Dermis microvascular lymphatic vessel endothelial cell (primary cell): ENCODE data around the gene SMIM11. TPM values are rescaled to one million over a fixed set of nuclear protein-coding genes. Genes with fewer than 3 reads are reported as not detected.
"Not testable (repeated sequence)": the region's sequence is repeated elsewhere in the genome, so short reads cannot be mapped to it uniquely, and the experiment has no call there.

Experiments used
- DNase-seq, 2 donors: peaks; one replicate each; pipeline versions ENCODE4 v3.0.0 to v3.0.0-alpha.2; 2010; ENCODE audit warnings: low read depth in 2 of 2
- total RNA-seq: library from RNA; depleted of rRNA; stranded (reverse); fragments of >200 nt; gene quantifications from 2 replicates; pipeline ENCODE4 v1.2.1, GENCODE V29; 2014

SMIM11 gene, protein sequence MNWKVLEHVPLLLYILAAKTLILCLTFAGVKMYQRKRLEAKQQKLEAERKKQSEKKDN
- total RNA-seq: 1.4 and 5.6 TPM in 2 replicates

DNA sequence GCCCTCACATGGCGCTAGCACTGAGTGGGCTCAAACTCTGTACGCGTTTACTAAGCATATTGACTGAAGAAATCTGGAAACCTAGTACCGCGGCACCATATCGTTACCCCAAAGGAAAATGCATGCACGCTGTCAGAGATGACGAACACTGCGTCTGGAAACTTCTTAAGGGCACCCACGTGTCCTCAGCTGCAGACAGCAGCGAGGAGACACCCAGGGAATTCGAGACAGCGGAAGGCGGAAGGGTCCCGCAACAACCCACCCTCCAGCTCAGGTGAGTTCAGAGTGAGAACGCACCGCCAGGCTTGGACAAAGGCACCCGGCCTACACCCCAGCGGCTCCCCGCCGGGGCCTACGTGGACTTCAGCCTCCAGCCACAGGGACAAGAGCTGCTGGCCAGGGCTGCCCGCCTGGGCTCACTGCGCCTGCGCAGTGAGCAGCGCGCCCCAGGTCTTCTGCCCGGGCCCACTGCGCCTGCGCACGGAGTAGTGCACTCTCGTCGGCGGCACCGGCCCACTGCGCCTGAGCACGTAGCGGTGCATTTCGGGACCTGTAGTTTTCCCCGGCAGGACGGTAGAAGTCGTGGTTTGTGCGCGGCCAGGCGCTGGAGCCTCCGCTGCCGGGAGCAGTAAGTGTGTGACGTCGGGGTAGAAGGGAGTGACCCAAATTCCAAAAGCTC, at the start of gene SMIM11:
Gene SMIM11, plus strand, starts transcription at position 568 of the 679 bp plus-strand sequence. CDS start 3,998 bp downstream, outside the sequence.
- not testable (repeated sequence) for DNase-seq

DNA sequence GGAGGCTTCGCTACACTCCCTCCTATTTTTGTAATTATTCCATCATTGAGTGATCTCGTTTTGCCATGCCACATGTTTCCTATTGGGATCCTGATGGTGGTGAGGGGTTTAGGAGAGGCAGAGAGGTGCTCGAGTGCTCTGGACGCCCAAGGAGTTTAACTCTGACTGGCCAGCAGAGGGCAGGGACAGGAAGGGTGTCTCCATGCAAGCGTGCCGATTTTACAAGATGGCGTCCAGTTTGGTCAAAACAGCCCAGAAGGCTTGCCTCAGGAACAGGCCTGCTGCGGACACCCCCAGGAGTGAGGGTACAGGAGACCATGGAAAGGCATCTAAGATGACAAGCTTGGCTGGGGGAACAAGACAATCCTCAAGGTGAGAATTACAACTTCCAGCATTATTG, 45.3 kb upstream of the SMIM11 start:
- no peak for DNase-seq

DNA sequence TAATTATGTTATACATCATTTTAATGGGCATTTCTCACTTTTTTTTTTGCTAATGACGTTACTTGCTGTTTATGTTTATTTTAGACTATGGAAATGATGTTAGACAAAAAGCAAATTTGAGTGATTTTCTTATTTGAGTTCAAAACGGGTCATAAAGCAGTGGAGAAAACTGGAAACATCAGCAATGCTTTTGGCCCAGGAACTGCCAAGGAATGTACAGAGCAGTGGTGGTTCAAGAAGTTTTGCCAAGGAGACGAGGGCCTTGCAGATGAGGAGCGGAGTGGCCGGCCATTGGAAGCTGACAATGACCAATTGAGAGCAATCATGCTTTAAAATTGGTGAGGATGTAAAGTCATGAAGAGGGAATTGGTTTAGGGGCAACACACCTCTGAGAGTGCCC, 43.6 kb upstream of the SMIM11 start:
- no peak for DNase-seq

DNA sequence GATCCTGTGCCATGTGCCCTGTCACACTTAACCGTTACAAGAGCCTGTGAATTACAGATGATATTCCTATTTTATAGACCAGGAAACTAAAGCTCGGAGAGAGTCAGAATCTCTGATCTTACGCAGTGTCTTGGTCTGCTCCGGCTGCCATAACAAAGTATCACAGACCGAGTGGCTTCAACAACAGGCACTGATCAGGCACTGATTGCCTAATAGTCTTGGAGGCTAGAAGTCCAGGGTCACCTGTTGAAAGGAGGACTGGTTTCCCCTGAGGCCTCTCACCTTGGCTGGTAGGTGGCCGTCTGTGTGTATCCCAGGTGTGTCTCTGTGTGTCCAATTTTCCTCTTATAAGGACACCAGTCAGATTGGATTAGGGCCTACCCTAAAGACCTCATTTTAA, 43.0 kb upstream of the SMIM11 start:
- DNase-seq: no peak

DNA sequence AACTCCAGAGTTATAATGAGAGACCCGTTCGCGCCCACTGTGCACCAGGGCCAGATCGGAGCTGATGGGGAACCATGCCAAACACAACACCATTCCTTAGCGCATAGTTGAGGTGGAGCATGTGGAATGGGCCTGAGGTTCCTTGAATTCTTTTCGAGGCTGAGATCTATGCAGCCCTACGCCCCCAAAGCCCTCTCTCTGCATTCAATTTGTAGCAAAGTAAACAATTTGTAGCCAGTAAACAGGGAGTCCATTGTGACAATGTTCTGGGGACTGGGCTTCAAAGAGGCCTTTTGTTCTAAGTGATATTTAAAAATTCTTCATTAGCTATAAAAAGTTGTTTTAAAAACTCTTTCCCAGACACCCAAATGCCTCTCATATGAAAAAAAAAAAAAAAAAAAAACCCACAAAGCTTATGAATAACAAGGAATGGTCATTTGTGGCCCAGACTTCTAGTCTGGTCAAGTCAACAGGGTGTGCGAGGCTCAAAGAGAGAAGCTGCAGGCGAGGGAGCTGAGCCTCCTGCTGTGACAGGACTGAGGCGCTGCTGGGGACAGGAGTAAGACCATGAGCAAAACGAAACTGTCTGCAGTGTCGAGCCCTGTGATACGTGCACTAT, 42.1 kb upstream of the SMIM11 start:
- no peak for DNase-seq

DNA sequence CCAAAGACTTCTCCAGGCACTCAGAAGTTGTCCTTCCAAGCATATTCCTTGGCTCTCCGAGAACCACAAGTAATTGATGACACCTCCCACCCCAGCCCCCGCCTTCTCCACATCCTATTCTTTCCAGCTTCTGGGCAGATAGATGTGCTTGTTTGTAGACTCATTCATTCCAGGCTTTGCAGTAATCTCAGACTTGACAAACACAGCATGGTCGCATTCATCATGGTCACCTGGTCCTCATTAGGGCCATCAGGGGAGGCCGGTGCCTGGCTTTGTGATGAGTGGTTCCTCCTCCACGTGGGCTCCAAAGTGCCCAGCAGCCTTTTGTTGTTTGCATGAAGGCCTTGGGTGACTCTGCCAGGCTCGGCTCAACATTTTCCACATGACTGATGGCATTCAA, 40.0 kb upstream of the SMIM11 start:
- DNase-seq: no peak

DNA sequence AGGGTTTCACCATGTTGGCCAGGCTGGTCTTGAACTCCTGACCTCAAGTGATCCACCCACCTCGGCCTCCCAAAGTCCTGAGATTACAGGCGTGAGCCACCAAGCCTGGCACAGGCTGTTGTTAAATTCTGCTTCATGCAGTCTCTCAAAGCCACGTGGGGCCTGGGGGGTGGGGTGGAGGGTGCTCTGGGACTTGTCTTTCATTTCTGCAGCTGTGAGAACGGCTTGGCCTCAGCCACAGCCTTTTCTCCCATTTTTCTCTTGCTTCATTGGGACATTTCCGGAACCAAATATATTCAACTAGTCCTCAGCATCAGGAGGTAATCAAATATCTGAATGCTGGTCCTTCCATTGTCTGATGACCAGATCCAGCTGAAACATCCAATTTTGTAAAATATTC, 39.1 kb upstream of the SMIM11 start:
- peak in 1 of 2 donors; percentile 11 for DNase-seq

DNA sequence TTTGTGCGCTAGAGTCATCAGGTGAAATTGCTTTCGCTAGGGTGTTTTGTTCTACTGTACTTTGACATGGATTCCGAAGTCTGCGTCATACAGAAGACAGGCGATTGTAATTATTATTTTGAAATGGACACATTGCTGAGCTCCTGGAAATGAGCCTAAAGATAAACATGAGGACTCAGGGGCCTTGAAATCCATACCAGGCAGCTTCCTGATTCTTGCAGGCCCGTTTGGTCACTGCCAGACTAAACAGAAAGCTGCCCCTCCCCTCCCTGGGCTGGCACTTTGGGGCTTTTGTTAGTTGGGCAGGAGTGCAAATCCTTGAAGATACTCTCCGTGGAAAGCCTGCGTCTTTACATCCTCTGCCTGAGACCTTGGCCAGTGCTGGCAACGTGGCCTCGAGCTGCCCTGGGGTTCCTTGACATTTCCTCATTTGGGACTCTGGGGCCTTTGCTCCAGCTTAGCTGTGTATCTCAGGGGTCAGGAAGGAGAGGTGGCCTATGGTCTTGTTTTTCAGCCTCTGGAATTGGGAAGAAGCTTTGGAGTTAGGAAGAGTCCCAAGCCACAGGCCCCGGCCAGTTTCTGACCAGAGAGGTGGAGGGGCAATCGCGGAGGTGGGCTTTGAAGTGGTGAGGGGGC, 38.4 kb upstream of the SMIM11 start:
- peak; percentile 30 to 63 for DNase-seq

DNA sequence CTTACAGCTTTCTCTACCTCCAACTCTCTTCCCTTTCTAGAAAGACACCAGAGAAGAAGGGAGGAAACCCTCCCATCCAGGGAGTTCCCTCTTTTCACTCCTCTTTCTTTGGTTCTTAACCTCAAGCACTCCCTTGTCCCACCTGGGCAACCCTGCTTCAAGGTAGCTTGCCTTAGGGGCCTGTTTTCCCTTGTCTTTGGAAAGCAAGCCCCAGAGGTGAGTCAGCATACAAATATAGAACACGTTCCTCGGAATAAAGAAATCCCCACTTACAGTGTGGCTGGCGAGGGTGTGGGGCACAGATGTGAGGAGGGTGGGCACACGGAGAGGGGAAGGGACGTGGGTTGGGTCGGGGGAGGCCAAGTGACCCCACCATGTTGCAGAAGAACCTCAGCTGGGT, 37.6 kb upstream of the SMIM11 start:
- DNase-seq: no peak

DNA sequence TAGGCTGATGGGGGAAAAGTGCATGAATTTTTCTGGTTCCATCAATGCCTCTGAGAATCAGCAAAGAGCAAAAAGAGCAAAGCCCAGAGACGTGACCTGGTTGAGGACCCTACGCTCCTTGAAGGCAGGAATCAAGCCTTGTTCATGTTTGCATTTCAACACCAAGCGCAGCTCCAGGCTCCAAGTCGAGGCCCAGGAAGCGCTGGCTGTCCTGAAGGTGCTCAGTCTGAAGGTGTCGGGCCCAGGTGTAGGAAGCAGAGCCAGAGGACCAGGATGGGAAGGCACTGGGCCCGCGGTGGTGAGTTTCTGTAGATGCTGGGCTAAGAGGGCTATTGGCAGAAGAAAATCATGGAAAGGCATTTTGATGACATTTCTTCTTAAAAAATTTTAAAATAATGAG, 37.1 kb upstream of the SMIM11 start:
- DNase-seq: no peak

DNA sequence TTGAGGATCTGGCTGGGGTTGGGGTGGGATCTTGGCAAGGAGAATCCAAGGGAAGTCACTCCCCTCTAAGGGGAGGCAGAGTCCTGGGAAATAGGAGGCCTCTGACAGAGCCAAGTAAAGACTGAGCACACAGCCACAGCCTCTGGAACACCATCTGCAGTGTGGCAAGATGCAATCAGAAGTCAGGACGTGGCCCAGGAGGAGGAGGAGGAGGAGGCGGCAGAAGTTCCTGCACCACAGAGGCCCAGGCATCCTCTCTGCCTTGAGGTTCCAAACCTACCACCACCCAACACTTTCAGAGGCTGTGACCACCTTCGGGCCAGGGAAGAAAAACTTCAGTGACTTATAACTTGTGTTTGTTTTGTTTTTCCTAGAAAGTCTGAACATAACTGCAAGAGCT, 35.2 kb upstream of the SMIM11 start:
- DNase-seq: no peak

DNA sequence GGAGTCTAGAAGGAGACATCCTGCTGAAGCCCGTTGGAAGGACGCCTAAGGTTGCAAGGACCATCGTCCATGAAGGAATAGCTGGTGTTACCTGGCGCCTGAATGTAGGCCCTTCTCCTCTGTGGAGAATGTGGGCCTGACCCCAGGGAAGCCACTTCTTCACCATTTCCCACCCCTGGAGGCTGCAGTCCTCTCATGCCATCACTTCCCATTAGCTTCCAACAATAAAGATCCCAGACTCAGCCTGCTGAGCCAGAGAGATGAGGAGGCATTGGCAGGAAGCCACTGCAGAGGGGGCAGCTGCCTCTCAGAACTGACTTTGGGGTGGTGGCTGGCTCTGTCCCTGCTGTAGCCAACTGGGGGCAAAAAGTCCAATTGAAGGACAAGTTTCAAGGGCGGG, 32.8 kb upstream of the SMIM11 start:
- no peak for DNase-seq

DNA sequence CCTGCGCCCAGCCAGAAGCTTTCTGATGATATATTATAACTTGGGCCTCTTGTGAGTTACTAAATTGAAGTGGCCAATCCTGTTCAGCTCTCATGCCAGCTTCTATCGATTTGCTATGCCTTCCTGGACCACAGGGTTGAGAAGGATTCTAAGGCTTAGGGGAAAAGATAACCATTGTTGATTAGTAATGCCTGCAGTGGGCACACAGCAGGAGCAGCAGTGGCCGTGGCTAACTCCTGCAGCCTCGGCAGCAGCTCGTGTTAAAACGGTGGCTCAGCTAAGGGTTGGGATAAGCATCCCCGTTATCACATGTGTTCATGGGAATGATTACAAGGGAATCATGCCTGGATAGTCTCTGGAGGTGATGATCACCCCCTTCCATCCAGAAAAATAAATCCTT, 32.0 kb upstream of the SMIM11 start:
- DNase-seq: no peak

DNA sequence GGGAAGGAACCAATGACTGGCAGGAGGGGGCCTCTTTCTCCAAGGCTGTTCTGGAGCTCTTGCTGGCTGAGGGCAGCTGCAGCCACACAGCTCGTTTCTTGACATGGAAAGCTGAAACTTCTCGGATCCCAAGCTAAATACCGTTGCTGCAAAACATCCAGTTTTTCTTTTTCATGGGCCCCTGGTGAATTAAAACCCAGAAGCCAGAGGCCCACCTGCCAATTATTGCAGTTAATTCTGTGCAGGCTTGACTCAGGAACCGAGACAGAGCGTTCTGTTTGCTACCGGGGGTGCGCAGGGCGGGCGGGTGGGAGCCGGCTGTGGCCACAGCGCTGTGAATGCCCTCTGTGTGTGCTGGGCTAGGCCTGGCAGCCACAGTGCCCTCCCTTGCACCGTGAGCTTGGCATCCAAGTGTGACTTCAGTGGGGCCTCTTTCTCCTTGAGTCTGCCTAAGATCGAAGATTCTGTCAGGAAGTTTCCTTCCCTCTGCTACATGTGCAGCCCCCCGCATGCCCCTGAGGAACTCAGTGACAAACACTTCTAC, 31.4 kb upstream of the SMIM11 start:
- DNase-seq: no peak

DNA sequence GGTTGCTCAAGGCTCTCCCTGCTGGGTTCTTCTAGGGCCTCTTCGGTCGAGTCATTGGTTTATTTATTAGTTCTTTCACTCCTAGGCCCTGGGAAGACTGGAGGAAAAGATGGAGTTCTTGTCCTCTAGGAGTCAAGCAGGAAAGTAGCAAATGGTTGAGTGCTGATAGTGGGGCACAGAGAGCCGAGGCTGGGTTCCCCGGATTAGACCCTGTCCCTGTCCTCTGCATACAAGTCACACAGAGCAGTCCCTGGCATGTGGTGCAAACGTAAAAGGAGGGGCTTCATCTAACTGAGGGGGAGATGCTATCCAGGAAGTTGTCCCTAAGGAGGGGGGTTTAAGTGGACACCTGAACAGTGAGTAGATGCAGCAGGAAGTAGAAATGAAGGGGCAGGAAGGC, 30.7 kb upstream of the SMIM11 start:
- DNase-seq: no peak

DNA sequence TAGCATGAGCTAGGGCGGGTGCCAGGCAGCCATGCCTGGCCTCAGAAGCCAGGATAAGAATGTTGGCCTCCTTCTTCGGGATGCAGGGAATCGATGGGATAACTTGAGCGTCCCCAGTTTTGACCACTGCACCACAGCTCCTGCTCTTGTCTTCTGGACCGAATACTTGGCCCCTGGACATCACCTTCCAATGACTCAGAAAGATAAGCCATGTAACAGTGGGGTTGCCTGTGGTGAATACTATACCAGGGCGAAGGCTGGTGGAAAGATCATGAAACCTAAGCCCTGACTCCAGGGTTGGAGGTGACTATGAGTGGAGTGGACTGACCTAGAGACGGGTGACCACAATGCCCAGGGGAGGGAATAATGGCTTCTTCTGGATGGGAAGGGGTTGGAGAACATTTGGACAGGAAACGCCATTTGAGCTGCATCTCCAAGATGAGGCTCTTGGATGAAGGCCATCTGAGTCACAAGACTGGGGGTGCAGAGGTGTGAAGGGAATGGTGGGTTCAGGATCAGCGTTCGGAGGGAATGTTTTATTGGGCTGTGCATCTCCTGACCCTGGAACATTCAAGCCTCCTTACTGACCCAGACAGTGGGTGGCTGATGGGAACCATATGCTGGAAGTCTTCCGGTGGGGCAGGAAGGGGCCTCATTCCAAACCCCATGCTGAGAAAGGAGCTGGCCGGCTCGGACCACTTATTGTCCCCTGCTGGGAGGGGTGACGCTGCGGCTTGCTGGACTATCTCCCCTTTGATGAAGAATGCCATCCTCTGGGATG, 30.0 kb upstream of the SMIM11 start:
- no peak for DNase-seq

DNA sequence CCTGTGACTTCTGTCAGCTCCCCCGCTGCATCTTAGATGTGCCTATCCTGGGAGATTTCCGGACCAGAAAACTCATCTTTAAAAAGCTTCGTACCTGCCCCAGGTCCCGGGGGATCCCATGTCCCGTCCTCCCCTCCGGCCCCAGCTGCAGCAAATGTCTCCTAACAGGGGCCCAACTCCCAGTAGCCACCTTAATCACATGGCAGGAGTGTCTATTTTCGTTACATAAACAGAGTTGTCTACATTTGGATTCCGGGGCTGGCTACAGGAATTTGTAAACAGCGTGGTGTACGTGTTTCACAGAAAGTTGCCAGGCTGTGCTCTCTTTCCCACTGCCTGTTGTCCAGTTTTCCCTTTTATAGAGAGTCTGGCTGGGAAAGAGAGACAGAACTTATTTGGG, 29.4 kb upstream of the SMIM11 start:
- DNase-seq: no peak

DNA sequence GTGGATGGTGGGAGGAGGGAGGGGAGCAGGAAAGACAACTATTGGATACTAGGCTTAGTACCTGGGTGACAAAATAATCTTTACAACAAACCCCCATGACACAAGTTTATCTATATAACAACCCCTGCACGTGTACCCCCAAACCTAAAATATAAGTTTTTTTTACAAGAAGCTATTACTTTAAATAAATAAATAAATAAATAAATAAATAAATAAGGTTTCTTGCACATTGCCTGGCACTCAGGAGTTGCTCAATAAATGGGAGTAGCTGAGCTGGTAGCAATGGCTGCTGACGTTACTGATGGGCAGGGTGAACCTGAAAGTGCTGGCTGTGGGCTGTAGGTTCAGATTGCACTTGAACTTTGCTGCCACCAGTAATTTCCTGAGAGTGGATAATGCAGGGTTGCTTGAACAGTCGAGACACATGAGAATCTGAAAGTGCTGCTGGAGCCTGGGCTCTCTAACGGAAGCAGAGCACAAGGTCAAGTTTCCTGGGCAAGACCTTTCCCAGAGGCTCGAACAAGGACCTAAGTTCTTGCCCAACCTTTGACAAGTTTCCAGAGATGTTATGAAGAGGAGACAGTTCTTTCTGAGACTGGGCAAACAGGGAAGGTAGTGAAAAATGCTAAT, 26.3 kb upstream of the SMIM11 start:
- DNase-seq: no peak

DNA sequence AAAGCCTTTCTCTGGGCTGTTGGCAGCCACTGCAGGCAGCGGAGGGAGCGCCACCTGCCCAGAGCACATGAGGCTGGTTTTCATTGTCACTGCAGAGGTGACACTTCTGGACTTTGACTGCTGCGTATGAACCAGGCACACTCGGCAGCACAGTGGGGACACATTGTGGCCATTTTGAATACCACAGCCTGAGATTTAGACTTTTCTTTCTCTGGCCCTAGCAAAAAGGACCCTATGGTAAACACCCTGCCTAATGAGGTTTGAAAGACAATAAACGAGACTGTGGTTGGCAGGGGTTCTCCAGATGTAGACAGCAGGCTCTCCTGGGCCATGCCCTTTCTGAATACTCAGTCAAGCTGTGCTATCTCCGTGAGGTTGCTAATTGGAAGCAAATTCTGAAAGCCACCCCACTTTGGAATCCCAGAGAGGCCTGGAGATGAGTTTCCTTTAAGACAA, 23.5 kb upstream of the SMIM11 start:
- peak; percentile 48 to 57 for DNase-seq

DNA sequence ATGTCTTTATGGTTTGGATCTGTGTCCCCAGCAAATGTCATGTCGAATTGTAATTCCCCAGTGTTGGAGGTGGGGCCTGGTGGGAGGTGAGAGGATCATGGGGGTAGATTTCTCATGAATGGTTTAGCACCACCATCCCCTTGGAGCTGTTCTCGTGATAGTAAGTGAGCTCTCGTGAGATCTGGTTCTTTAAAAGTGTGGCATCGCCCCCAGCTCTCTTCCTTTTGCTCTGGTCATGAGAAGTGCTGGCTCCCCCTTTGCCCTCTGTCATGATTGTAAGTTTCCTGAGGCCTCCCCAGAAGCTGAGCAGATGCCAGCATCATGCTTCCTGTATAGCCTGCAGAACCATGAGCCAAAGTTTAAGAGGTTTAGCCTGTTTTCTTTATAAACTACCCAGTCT, 22.8 kb upstream of the SMIM11 start:
- no peak for DNase-seq

DNA sequence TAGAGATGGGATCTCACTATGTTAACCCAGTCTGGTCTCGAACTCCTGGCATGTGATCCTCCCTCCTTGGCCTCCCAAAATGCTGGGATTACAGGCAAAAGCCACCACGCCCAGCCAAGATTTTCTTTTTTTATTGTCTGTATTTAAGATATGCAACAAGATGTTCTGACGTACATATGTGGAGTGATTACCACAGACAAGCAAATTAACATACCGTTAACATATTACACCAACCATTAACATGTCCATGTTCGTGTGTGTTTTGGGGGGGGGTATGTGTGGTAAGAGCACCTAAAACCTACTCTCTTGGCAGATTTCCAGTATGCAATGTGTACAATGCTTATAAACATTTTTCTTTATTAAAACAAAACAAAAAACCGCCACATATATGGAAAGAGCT, 22.1 kb upstream of the SMIM11 start:
- no peak for DNase-seq
